Measurements from ENCODE around the gene UGT1A9.
"Not testable (repeated sequence)": the region's sequence is repeated elsewhere in the genome, so short reads cannot be mapped to it uniquely, and the experiment has no call there.

DNA sequence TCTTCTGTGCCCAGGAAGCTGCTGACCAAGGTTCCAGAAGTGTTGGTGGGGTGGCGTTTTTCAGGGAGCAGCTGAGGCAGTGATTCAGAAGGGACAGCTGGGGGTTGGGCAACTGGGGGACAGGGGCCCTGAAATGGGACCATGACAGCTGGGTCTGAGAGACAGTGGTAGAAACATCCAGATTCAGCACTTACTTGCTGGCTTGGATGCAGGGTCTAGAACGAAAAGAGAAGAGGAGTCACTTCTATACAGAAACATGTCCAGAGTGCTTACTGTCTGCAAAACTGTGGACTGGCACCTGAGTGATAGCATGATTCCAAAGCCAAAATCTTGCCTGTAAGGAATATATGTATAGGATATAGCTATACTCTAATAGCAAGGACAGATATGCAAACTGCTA, 74.1 kb downstream of the UGT1A9 start:
- TF ChIP-seq POLR2A, CTCF (IDR thresholded peaks at IDR 0.05): not testable (repeated sequence)

Measured in gastroesophageal sphincter (tissue), 3 donors.